Stimulated activated CD8-positive, alpha-beta memory T cell treated with anti-CD3 and anti-CD28 coated beads, Interleukin-4, amount 100 ng/mL, for 24 hours (primary cell): ENCODE measurements around the gene MC2R.
"Not testable (repeated sequence)": the region's sequence is repeated elsewhere in the genome, so short reads cannot be mapped to it uniquely, and the experiment has no call there.

Experiments used
- DNase-seq: peaks from one replicate; pipeline ENCODE4 v3.0.0-alpha.2; 2020; ENCODE audit warnings: low read depth

MC2R gene

DNA sequence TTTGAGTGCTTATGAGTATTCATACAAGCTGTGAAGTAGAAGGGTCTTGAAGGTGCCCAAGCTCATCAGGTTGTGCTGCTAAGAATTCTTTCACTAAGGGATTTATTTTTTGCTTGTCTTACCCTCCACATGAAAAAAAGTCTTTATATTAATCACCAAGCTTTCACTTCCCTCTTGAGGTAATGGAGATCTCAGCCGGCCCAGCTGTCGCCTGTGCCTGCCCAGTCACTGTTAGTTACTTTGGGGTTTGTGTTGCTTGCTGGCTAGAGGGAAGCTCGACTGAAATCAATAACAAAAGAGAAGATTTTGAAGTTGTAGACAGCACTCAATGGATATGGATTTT, 21.9 kb downstream of the MC2R start:
- no peak for DNase-seq

DNA sequence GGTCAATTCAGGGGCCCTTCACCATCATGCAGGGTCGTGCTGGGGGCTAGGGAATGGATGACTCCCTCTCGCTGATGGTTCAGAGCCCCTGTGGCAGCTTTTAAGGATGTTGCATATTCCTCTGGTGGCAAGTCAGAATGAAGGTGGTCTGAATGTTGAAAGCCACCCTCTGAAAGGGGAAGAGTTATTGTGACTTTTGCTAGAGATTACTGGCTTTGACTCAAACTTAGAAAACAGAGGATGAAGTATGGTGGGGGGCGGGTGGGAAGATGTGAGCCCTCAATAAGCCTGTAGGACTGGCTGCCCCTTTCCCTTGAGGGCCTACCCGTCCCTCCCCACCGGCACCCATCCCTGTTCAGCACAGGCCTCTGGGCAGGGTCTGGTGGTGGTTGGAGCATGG, 23.2 kb downstream of the MC2R start:
- DNase-seq = no peak

DNA sequence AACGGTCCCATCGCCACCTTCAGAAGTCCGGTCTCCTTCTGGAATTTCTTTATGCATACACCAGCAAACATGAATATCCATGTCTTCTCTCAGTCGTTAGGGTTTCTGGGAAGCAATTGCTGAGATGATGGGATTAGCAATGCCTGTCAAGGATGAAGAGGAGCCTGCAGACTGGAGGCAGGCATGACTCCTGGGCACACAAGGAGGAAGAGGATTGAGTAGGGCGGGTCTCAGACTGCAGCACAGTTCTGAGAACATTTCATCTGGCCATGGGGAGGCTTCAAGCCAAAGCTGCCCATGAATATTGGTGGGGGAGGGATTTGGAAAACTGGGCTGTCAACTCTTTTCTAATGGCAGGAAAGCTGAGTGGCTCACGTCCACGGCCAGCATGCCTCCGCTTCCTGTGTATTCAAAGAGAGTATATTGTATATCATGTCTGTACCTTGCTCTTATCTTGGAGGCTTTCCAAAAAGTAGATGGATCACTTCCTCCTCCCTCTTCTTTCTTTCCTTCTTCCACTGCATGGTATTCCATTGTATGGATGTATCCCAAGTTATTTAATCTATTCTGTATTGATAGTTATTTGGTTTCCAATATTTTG, 24.5 kb downstream of the MC2R start:
- DNase-seq = no peak

DNA sequence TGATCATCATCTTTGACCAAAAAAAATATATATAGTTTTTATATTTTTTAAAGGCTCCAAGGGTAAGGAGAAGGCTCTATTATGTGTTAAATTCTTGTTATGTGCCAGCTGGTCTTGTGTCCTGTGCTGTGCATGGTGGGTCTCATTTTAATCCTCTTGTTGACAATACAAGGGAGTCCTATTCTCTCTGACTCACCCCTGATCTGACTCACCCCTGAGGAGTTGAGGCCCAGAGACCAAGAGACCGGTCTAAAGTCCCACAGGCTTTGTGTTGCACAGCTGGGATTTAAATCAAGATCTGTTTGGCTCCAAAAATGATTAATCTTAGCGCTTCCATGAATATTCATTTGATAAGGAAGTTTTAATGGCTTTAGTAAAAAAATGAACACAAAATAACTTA, 25.7 kb downstream of the MC2R start:
- no peak for DNase-seq

DNA sequence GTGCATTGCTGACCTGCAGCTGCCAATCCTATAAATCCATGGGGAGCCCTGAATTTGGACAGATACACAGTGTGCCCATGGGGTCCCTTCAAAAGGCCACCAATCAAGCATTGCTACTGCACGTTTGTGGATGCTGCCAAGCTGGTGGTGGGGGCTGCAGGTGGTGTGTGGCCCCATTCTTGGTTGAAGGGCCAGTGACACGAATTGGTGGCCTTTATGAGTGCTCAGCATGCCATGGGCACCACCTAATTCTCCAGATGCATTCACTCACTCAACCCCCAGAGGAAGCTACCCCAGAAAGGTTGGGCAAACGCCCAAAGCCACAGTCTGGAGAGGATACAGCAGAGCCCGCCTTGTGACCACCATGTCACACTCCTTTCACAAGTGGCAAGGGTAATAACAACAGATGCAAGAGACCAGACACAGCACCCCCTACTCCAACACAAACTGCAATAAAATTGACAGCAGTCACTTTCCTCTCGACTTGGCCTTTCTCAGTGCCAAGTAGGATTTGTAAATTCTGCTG, 27.1 kb downstream of the MC2R start:
- no peak for DNase-seq

DNA sequence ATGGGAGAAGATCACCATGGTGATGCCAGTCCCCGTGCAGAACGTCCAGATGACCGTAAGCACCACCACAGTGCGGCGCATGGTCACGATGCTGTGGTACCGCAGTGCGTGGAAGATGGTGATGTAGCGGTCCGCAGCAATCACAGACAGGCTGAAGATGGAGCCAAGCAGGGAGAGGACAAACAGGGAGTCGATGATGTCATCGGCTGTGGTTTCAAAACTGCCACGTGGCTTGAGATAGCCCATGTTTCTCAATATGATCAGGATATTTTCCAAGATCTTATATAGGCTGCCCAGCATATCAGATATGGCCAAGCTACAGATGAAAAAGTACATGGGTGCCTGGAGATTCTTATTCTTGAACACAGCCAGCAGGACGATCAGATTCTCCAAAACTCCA, 30.3 kb downstream of the MC2R start:
- DNase-seq = no peak

DNA sequence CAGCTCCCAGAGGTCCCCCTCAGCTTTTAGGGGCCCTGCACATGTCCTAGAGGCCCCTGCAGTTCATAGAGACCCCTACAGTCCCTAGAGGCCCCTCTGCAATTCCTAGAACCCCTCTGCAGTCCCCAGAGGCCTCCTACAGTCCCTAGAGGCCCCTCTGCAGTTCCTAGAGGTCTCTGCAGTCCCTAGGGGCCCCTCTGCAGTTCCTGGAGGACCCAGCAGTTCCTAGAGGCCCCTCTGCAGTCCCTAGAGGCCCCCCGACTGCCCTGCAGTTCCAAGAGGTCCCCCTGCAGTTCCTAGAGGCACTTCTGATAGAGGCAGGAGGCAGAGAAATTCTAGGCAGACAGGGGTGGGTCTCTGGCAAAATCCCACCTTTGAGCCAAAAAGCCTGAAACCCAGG, 35.4 kb downstream of the MC2R start:
- no peak for DNase-seq

DNA sequence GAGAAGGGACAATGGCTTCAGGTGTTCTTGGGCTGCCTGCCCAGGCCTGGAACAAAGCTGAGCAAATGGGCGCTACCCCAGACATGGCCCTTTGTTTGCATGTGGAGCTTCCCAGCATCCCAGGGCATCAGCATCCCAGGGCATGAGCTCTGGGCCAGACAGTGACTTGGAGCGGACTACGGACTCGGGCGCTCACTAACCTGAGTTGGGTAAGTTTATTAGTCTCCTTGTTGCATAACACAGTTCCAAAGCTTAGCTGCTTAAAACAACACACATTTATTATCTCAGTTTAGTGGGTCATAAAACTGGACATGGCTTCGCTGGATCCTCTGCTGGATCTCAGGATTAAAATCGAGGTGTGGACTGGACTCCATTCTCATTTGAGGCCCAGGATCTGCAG, 35.8 kb downstream of the MC2R start:
- DNase-seq = no peak

DNA sequence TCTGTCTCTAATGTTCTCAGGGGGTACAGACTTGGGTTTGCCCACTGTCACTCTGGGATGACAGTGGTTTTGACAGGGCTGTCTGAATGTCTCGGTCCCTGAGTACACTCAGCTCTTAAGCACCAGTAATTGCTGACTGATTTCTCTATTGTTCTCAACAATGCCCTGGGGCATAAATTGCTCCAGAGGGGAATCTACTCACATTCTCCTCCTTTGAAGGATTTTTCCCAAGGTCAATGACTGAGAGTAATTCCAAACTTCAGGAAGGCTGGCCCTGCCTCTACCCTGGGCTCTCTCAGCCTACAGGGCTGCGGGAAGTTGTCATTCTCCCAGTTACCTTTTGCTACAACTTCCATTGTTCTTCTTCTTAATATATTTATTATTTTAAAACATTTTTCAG, 36.5 kb downstream of the MC2R start:
- no peak for DNase-seq

DNA sequence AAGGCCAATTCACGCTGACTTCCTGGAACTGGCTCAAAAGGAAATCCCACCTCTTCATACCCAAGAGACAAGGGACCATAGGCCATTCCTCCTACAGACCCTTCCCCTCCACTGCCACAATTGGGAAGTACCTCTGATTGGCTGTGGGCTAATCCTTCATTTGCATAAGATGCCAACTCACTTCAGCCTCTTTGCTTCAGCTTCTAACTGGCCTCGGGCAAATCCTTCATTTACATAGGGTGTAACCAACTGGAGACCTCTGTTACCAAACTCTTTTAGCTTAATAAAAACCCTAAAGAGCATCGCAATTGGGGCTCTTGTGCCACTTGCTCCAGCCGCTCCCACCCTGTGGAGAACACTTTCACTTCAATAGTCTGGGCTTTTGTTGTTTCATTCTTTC, 38.2 kb downstream of the MC2R start:
- no peak for DNase-seq

DNA sequence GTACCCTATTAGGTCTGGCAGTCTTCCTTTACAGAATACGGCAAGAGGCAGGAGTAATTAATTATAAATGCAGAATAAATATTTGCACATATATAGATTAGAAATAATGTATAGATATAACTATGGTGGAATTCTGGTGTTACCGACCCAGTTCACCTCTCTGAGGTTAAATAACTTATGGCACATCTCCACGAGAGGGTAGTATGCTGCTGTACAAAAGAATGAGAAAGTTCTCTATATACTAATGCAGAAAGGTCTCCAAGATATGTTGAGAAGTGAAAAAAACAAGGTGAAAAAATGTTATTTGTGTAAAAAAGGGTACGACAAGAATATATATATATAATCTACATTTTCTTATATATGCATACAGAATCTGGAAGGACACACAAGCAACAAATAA, 40.8 kb downstream of the MC2R start:
- no peak for DNase-seq

DNA sequence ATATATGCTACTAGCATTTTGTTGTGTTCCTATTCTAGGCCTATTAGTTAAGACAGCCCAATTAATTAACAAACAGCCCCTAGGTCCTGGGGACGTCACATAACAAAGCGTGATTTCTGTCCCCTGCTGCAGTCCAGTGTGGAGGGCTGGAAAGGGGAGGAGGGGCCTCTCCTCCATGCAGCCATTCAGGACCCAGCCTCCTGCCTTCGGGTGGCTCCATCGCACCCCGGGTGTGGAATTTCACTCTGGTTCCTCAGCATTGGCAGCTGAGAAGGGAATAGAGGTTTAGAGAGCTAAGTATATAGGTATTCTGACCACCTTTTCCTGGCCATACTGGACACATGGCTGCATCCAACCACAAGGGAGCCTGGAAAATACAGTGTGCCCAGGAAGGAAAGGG, 42.4 kb downstream of the MC2R start:
- no peak for DNase-seq

DNA sequence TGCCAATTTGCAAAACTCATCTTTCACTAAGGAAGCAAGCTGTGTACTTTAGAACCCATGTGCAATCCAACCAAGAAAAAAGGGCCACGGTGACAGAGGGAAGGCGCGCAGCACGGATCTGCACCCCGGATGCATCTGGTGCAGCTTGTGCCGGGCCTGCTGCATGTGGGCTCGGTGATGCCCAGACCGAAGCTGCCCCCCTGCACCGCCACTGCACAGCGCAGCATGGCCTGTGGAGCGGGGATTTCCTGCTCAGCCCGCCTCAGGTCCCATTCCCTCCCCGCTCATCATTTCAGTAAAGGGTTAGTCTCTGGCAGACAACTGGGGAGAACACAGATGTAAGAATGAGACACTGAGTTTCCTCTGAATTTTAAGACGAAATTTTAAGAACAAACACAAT, 43.0 kb downstream of the MC2R start:
- no peak for DNase-seq

DNA sequence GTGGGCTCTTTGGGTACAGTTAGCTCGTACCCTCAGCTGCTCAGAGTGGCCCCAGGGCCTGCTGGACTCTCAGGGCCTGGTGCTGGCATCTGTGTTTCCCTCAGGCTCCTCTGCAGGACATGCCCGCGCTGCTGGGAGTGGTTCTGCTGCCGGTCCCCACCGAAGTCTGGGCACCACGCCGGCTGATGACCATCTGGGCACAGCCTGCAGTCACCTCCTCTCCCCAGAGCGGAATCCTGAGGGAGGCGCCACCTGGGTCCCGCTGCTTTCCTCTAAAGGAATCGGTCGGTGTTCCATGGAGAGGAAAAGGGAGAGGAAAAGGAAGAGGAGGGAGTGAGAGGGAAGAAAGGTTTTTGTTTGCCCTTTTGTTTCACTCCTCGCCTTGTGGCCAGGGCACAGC, 43.6 kb downstream of the MC2R start:
- no peak for DNase-seq

DNA sequence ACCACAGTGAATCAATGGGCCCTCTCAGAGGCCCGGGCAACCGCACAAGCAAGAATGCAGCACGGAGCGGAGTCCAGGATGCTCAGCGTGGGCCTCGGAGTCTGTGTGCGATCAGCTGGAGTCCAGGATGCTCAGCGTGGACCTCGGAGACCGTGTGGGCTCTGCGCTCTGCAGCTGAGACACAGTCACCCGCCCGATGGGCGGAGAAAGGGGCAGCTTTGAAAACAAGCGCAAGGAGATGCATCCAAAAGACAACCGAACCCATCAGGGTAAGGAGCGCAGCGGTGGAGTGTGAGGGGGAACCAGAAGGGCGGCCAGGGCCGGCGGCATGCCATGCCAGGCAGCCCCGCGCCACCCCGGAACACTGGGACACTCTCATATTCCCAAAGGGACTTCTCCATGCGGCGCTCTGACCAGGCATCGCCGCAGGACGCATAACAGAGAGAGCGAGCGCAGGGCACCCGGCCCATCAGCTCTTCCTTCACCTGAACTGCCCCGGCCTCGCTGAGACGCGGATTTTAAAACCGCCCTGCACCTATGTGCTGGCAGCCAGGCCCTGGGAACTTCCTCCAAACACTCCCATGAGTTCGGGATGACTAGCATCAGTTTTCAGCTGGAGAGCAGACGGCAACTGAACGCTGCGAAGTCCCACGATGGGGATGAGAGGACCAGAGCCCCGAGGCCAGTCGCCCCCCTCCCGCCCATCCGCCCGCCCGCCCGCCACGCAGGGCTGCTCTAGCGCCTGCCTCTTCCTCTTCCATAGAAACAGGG, 46.6 kb downstream of the MC2R start:
- DNase-seq = no peak

DNA sequence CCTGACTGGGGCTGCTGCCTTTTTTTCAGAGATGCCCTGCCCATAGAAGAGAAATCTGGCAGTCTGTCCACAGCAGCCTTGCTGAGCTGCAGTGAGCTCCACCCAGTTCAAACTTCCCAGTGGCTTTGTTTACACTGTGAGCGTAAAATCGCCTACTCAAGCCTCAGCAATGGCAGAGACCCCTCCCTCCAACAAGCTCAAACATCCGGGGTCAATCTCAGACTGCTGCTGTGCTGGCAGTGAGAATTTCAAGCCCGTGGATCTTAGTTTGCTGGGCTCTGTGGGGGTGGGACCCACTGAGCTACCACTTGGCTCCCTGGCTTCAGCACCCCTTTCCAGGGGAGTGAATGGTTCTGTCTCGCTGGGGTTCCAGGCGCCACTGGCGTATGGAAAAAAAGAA, 52.4 kb downstream of the MC2R start:
- DNase-seq = not testable (repeated sequence)

DNA sequence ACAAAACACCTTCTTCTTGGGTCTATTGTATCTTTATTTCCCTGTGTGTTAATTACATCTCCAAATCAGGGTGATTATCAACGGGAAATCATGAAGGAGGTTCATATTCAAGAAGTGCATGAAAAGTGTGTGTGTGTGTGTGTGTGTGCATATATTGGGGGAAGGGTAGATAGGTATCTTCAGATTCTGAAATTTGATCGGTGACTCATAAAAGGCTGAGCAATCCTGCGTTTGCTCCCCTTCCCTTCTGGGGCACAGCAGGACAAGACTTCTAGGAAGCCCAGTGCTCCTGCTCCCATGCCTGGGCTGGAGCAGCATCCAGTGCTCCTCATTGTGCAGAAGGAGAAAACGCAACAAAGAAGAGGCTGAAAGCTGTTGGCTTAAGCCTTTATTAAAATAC, 65.5 kb downstream of the MC2R start:
- DNase-seq = no peak

DNA sequence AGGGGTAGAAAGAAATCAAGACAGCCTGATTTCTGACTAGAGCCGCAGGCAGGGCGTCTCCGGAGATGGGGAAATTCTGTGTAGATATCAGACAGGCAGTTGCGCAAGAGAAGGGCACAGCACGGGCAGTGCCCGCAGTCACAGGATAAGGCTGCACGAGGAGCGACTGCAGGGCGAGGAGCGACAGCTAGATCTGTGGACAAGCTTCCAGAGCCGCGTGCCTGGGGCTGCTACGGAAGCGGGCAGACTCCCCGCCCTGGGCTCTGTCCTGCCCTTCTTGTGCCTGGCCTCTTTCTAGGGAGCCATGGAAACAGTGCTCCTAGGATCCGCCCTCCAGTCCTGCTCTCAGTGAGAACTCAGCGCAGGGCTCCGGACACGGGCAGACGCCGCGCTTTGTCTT, 78.8 kb downstream of the MC2R start:
- no peak for DNase-seq

DNA sequence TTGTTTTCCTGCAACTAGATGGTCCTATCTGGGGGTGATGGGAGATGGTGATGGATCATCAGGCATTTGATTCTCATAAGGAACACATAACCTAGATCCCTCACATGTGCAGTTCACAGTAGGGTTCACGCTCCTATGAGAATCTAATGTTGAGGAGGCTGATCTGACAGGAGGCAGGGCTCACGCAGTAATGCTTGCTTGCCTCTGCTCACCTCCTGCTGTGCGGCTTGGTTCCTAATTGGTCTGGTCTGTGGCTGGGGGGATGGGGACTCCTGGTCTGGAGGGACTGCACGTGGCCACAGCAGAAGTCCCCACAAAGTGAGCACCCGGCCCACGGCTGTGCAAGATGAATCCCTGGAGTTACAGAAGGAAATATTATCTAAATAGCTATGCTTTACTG, 80.1 kb downstream of the MC2R start:
- no peak for DNase-seq

DNA sequence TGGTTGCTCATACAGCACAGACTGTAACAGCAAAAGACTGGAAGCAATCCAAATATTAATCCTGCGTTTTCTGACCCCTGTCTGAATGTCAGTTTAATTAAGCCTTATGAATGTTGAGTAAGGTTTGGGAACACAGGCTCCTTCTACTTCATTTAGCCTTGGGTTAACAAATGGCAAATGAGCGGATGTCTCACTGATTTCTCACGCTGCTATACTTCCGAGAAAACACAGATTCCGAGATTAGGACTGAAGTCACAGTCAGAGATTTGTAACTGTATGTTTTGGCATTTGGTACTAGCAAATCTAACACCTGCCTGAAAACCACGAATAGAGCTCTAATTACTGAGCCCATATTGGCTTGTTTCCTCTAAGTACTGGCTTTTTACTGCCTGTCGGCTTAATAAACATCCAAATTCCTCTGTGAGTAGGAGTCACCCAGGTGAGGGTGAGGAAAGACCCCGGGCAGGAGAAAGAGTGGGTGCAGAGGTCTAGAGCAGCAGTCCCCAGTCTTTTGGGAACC, 80.8 kb downstream of the MC2R start:
- DNase-seq = no peak
